HG03139 (cell line): ENCODE data around the gene TOX3.

Experiments
- ATAC-seq: cut with Tn5 transposase; IDR thresholded peaks from one replicate; pipeline ENCODE4 v1.9.1; 2021; ENCODE audit not compliant: unreplicated experiment

TOX3 gene

DNA sequence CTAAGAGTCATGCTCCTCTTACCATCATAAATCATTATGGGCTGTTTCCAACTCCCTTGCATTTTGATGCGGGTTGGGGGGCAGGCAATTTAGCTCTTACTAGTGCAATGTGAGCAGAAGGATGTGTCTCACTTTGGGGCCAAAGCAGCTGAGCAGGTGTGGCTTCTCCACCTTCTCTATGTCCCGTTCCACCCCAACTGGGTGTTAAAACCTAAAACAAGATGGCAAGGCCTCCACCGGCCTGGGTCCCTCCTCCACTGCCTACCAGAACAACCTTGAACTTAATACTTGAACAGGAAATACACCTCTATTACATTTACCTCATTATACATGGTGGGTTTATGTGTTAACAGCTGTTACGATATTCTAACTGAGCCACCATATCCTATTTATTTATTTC is 52.8 kb downstream of the TOX3 start:
- ATAC-seq = no peak

DNA sequence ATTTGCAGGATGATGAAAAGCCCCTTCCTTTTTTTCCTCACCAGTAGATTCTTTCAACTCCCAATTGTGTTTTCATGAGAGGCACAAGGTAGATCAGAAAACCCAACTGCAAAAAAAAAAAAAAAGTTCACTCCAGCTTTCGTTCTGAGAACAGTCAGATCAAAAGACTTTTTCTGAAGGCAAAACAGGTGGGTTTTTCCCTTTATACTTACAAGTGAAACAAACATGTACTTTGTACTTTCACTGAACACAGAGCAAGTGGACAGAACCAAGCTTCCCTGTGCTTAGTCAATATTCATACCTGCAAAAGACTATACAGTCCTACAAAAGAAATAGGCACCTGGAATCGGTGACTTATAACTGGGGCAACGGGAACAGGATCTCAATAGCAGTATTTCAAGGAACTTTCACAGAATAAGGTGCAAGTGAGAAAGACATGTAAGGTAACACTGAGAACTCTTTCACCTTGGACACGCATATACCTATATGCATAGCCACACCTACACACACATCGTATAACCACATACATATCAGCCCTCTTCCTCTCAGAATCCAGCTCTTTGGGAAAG is 54.1 kb downstream of the TOX3 start:
- no peak for ATAC-seq

DNA sequence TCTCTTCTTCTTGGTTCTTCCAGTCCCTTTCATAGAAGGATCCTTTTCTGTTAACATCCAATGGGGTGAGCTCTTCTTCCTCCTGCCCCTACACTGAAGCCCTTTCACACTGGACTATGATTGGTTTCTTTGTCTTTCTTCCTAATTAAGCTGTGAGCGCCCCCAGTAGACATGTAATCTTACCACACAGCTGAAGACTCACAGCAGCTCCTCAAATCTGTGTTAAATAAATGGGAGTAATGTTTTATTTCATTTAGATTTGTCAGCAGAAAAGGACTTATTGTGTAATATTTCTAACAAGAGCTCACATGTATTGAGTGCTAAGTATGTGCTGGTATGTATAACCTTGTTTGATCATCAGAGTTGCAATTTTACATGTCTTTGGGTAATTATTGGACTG is 55.7 kb downstream of the TOX3 start:
- no peak for ATAC-seq

DNA sequence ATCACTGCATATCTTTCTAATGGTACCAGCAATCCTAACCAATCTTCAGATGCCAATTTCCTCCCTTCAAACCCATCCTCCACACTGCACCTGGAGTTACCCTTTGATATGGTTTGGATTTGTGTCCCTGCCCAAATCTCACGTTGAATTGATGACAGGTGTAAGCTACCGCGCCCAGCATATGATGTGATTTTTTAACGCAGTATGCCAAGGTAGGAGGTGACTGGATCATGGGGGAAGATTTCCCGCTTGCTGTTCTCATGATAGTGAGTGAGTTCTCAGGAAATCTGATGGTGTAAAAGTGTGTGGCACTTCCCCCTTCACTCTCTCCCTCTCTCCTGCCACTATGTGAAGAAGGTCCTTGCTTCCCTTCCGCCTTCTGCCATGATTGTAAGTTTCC is 57.0 kb downstream of the TOX3 start:
- no peak for ATAC-seq

DNA sequence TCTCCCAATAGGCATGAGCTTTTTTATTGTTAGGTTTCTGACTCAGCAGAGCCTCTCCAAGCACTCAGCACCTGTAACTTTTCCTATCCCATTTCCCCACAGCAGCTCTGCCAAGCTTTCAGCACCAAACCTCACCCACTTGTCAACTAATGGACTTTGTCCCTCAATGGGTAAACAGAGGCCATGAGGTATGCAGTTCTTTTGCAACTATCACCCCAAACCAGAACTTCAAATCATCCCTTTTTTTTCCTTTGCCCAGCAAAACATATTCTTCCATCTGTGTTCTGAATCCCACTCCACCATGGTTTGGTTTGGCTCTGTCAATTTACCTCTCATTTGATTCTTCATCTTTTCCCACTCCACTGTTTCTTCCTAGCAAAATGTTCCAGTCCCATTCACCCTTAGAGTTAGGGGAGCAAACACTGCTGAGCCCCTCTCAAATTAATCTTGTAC is 58.1 kb downstream of the TOX3 start:
- no peak for ATAC-seq

DNA sequence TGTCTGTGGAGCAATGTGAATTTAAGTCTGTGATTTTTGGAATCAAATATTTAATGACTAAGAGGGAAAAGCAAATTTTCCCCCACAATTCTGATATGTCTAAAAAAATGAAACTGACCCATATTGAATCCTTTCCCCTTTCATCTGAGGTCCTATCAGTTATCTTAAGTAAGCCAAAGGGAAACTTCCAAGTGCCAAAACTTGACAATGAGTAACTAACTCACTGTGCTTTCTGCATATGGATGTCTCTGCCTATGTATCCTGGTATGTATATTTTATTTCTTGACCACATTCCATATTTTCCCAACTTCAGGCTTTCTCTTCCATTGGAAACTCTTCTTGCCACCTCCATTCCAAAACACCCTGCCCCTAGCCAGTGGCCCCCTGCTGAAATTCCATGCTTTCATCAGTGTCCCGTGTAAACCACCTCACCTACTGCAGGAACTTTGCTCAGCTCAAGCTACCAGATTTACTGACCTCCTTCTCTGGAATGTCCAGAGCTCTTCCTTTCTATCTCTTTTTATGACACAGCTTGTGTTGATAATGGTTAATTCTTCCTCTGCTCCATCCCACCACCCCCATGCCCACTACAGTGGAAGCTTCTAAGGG is 59.0 kb downstream of the TOX3 start:
- no peak for ATAC-seq

DNA sequence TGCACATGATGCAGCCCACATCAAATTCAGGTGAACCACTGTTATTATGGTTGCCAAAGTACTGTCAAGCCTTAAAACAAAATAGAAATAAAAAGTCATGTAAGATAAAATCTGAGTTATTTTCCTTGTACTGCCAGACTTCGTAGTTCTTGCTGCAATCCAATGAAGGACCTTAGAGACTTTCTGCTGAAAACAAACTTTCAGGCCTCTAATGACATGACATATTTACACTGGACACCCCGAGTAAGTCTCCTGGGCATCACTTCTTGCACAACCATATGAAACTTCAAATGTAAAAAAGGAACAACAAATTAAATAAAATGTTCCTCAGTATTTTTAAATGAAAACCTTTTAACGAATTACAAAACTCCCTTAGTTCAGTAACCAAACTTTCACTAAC is 66.7 kb downstream of the TOX3 start:
- ATAC-seq = no peak

DNA sequence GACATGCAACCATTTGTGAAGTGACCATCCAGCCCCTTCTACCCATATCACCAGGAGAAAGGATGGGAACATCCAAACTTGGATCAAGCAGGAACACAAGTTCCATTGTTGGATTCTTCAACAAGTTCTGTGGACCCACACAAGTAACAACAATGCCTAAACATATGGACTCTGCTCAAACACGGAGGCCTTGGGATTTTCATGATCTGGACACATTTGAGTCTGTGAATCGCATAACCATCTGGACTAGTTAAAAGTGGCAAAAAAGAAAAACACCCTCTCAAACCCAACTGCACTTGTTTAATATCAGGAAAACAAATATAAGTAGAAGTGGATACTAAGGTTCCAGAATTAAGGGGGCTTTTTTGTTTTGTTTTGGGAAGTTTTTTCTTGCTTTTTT is 70.8 kb downstream of the TOX3 start:
- no peak for ATAC-seq

DNA sequence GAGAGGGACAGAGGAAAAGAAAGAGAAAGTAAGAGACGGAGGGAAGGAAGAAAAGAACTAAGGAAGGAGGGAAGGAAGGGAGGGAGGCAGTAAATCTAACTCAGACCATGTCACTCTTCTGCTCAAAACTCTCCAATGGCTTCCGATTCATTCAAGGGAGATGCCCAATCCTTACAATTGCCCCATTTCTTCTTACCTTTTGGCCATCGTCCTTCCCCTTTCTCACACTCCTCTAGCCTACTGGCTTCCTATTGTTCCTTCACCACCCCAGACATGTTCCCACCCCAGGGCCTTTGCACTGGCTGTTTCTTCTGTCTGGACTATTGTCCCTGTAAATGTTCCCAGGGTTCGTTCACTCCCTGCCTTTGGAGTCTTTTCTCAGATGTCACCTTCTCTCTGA is 72.3 kb downstream of the TOX3 start:
- no peak for ATAC-seq

DNA sequence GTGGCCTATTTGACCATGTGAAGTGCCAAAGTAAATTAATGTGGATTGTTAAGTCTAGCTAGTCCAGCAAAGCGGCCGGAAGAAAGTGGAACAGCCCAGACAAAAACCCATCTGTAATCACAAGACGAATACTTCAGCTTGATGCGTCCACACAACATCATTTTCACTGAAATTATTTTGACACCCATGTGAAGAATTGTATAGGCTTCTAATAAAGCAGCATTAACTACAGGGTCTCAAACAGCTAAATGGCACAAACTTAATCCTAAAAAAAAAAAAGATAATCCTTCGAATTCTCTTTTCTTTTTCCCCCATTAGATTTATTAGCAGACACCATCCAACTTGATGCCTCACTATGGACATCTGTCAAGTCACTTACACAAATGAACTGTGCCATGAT is 73.8 kb downstream of the TOX3 start:
- ATAC-seq = no peak

DNA sequence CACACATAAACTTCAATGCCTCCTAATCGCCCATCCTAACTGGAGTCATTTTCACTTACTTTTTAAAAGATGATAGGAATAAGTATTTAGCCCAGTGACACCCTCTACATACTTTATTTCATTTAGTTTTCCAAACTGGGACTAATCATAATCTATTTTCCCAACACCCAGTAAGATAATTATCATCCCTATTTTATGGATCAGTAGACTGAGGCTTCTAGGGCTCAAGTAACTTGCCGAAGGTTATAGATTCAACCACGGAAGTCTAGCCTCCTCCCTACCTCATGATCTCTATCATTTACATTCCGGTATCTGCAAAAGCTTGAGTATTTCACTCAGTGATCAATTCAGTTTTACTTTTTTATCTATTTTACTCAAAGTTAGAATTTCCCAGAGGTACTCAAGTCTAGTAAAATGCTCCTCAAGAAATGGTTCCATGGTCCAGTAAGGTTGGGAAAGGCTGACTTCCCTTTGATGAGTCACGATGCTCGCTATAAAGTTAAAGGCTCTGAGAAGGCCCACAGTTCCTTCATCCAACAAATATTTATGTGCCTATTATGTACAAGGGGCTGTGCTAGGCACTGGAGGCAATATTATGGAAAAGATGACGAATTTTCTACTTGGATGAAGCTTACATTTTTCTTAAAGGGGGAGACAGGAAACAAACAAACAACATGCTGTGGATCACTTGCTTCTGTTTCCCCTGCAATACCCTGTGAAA is 75.1 kb downstream of the TOX3 start:
- ATAC-seq = no peak

DNA sequence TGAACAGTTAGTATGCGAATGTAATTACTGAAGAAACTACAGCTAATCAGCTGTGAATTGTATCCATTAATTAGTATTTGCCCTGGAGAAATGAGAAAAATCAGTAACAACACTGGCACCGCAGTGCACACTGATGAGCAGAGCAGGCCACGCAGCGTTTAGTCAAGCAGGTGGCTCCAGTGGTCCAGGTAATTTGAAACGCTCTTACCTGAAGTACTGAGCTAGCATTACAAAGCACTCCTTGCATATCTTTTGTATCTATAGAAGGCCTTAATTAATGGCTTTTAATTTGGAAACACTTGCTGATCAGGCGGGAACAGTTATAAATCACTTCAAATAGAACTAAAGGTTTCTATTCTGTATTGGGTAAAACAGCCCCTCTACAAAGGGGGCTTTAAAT is 76.4 kb downstream of the TOX3 start:
- ATAC-seq = no peak

DNA sequence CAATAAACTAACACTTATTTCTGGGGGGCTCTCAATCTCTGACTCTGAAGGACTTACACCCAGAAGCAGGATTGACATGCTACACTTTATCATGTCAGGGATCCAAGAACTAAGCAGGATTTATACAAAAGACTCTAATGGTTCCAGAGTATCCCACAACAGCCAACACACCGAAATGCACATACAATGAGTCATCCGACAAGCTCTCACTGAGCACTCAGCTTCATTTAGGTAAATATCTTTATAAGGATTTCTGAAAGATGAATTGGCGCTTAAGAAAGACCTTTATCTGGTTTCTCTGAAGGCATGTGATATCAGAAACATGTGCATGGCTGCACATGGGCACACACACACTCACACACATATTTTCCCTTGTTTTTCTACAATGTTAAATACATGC is 77.2 kb downstream of the TOX3 start:
- ATAC-seq = no peak

DNA sequence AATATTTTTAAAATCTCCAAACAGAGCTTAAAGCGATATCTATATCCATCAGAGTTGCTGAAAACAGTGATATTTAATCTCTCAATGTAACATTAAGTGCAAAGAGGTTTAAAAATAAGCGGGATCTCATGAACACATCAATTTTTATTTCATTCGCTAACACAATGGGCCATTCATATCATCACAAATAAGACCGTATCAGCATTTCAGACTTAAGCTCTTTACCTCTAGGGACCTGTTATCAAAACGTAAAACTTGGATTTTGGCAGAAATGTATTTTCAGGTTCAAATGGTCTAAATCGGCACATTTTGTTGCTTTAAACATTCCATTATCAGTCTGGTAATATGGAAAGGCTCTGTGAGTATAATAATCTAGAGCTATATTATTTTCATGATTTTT is 77.9 kb downstream of the TOX3 start:
- ATAC-seq = no peak

DNA sequence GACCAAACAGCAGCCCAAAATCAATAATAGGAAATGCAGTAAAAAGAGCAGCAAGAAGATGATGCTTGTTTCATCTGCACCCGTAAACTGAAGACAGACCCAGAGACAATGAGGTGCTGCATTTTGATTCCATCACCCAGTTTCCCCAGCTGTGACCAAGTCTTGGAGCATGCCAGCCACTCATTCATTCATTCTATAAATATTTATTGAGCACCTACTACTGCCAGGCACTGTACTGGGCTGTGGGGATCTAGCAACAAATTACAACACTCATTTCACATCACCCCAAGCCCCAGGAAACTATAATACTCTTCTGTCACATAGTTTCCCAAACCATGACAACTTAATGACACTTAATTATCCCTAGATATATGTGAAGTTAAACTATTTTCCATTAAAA is 79.2 kb downstream of the TOX3 start:
- no peak for ATAC-seq

DNA sequence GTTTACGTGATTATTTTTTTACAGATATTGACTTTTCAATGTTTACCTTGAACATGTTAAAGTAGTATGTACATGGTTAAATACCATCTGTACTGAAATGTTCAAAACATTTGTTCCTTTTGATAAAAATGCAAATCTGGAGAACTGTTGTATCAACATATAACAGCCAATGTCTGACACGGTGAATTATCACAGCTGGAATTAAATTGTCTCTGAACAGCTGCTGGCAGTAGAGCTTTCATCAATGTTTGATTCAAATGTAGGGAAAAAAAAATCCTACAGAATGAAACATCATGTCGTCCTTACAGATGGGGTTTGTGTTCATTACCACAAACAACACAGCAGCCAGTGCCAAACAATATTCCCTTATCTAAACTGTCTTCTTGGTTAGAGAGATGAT is 79.9 kb downstream of the TOX3 start:
- ATAC-seq = no peak

DNA sequence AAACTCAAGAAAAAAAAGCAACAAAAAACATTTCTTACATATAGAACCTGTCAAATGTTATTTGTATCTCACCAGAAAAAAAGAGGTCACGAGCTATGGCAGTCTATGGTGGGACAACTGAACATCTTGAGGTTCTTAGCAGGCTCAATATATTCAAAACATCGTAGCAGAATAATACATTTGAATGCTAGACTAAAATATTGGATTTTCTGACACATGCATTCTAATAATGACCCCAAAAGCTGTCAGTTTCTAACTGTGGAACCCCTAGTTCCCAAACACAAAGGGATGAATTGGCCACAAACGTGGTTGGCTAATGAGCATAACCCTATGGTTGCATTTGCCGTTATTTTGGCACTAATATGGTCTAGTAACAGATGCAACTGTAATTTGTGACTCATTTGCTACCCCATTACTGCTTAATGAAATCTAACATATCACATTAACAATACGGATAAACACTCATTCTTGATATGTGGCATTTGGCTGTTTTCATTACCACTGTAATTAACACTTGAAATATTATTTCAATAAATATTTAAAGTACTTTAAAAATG is 81.2 kb downstream of the TOX3 start:
- ATAC-seq = no peak

DNA sequence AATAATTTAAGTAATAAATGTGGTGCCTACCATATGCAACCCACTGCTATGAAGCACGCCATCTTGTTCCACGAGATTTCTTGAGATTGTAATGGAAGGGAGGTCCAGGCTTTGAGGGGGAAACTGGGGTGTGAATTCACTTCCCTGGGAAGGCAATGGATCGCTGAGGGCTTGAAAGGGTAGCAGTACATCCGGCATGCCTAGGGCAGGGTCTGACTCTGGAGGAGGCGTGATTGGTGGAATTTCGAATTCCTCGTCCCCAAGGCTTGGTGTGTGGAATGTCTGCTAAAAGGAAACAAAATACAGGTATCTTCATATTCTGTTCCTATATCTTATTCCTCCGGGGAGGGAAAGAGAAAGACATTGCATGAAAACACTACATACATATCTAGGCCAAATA is 83.0 kb downstream of the TOX3 start:
- ATAC-seq = no peak

DNA sequence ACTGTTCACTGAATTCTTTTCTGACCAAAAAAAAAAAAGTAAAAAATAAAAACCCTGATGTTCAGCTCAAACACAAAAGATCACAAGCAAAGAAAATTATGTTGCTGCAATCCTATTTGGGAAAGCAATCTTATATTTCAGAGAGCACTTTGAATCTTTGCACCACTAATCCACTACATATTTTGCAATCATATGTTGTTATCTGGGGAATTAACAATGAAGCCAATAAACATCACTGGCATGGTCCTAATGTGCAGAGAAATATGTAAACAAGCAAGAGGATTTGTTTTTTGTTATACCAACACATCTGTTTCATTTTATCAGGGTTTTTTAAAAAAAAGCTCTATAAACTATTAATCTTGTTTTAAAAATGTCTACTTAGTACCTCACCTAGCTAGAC is 84.1 kb downstream of the TOX3 start:
- no peak for ATAC-seq

DNA sequence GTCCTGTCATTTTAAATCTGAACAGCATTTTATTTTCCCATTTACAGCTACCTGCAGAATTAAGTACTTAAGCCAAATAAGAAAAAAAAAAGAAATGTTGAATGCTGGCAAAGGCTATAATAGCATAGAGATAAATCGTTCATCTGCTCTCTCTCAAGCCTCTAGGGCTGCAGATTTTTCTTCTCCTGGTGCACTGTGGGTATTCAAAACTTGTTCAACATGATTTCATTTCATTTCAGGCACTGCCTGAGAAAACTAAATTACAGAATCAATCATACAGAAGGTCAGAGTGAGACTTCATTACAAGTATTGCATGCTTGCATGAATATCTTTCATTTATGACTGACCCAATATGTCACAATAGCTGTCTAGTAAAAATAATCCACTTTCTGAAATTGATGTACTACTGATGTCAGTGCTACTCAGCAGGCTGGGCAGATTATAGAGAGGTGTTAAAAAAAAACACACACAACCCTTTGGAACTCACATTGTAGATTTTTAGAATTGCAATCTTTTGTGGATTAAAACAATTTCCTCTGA is 86.2 kb downstream of the TOX3 start:
- ATAC-seq = no peak

DNA sequence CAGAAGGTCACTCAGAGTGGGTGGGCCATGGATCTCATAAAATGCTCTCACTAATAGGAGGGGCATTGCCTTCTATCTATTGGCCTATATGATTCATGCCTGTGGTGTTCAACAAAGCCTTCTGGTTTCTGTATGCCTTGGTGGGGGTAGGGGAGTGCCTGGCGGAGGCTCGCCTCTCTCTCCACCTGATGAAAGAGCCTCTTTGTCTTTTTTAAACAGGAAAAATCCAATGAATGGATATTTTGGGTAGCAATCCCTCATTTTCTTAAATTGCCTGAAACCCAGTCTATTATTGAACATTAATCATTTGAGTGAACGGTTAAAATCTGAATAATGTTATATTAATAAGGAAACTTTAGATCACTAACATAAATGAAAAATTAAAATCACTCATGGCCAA is 90.6 kb downstream of the TOX3 start:
- no peak for ATAC-seq
